ENCODE results near the gene RPS10.

RPS10 gene

DNA sequence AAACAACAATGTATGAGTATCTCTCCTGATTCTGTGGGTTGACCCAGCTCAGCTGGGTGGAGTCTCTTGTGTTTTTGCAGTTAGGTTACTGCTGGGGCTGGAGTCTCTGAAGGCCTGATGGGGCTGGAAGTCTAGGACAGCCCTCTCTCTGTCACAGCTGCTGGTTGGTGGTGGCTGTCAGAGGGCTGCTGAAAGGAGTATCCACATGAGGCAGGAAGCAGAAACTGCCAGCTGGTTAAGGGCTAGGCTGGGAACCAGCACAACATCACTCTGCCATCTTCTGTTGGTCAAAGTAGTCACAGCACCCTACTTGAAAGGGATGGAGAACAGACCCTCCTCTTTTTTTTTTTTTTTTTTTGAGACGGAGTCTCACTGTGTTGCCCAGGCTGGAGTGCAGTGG lies 30.0 kb upstream of the RPS10 start:
- H3K4me3 ChIP-seq (ENCODE audit: low read depth, low read length), result no peak overlapping the region
- no peak for DNase-seq (ENCODE audit: low read depth)

DNA sequence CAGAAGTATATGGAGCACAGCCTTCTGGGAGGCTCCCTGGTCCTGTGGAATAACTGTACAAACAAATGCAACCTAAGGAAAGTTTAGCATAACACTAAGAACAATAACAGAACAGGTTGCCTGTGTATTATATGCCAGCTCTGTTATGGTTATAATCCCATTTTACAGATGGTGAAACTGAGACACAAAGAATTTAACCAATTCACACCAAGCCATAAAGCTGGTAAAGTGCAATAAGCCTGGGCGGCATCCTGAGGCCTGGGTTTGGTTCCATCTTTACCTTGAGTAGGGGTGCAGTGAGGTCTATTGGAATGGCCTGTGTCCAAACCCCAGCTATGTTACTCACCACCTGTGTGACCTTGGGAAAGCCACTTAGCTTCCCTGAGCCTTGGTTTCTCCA lies 25.3 kb upstream of the RPS10 start:
- no peak for DNase-seq (ENCODE audit: low read depth)
- no peak overlapping the region for H3K4me3 ChIP-seq (ENCODE audit: low read depth, low read length)

DNA sequence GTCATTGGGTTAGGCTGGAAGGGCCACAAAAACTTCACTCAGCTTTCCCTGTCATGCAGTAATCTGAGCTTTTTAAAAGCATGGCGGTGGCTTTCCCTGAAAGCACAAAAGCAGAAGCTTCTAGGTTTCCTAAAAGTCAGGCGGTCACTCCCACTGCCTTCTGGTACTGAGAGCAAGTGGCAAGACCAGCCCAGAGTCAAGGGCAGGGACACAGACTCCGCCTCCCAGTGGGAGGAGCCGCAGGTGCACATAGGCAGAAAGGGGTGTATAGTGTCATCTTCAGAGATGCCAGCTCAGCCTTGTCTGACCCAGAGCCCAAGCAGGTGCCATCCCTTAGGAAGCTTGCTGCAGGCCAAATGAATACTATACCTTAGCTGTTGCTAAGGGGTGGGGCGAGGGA lies 22.0 kb upstream of the RPS10 start:
- H3K4me3 ChIP-seq (ENCODE audit: low read depth, low read length), result no peak overlapping the region
- no peak for DNase-seq (ENCODE audit: low read depth)

DNA sequence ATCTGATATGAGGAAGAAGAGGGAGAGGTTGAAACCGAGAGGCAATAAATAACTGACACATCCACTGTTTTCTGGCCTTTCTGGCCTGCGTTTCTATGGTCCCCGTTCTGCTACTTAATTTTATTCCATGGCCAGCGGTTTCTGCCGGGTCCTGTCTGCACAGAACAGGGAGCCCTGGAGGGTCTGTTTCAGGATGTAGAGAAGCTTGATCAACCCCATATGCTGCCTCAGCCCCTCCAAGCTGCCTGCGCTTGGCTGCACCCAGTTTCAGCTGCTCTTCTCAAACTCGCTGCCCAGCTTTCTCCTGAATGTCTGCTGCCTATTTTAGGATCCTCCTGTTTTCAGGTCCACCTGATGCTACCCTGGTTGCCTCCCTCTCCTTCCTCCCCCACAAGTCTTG lies 21.5 kb upstream of the RPS10 start:
- no peak overlapping the region for H3K4me3 ChIP-seq (ENCODE audit: low read depth, low read length)
- no peak for DNase-seq (ENCODE audit: low read depth)

DNA sequence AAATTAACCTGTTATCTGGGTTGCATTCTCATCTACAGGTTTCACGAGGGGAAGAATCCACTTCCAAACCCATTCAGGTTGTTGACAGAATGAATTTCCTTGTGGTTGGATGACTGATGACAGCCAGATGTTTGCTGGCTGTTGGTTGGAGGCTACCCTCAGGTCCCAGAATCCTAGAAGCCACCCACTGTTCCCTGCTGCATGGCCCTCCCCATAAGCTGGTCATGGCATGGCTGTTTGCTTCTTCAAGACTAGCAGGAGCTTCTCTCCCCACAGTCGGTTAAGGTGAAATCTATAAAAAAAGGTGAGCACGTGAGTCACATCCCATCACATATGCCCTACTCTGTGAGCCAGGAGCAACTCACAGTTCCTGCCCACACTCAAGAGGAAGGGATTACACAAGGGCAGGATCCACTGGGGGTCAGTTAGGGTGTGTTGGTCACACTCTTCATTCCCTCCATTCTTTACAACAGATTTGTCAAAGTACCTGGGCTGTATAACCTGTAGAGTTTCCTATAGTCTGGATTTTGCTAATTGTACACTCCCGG lies 19.5 kb upstream of the RPS10 start:
- no peak overlapping the region for H3K4me3 ChIP-seq (ENCODE audit: low read depth, low read length)
- DNase-seq (ENCODE audit: low read depth), result no peak

DNA sequence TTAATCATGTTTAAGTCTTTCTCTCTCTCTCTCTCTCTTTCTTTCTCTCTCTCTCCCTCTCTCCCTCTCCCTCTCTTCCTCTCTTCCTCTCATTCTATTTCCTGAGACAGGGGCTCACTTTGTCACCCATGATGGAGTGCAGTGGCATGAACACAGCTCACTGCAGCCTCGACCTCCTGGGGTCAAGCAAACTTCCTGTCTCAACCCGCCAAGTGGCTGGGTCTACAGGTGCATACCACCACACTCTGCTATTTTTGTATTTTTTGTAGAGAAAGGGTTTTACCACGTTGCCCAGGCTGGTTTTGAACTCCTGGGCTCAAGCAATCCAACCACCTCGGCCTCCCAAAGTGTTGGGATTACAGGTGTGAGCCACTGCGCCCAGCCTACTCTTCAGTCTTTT lies 15.7 kb upstream of the RPS10 start:
- no peak for DNase-seq (ENCODE audit: low read depth)
- no peak overlapping the region for H3K4me3 ChIP-seq (ENCODE audit: low read depth, low read length)

DNA sequence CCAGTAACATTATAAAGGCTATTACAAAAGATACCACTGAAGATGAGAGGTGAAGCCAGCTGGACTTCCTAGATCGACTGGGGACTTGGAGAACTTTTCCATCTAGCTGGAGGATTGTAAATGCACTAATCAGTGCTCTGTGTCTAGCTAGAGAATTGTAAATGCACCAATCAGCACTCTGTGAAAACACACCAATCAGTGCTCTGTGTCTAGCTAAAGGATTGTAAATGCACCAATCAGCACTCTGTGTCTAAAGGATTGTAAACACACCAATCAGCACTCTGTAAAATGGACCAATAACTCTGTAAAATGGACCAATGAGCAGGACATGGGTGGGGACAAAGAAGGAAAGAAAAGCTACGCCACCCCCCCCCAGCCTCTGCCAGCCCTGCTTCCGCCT lies 13.6 kb upstream of the RPS10 start:
- no peak for DNase-seq (ENCODE audit: low read depth)
- H3K4me3 ChIP-seq (ENCODE audit: low read depth, low read length), result no peak overlapping the region

DNA sequence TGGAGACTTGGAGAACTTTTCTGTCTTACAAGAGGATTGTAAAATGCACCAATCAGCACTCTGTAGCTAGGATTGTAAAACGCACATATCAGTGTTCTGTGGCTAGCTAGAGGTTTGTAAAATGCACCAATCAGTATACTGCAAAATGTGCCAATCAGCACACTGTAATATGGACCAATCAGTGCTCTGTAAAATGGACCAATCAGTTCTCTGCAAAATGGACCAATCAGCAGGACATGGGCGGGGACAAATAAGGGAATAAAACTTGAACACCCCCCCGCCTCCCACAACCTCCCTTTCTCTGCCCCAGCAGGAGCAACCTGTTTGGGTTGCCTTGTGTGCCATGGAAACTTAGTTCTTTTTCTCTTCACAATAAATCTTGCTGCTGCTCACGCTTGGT lies 12.8 kb upstream of the RPS10 start:
- no peak overlapping the region for H3K4me3 ChIP-seq (ENCODE audit: low read depth, low read length)
- no peak for DNase-seq (ENCODE audit: low read depth)

DNA sequence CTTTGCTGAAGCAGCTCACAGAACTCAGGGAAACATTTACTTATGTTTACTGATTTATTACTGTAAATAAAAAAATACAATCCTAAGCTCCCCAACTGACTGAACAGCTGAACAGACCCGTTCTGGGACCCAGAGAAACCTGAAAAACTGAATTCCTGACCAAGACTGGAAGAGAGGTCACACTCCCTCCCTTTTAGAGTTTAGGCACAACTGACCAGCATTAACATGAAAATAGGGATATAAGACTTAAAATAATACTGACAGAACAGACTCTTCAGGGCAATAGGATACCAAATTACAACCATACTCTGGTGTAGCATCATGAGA lies 11.7 kb upstream of the RPS10 start:
- no peak overlapping the region for H3K4me3 ChIP-seq (ENCODE audit: low read depth, low read length)
- no peak for DNase-seq (ENCODE audit: low read depth)

DNA sequence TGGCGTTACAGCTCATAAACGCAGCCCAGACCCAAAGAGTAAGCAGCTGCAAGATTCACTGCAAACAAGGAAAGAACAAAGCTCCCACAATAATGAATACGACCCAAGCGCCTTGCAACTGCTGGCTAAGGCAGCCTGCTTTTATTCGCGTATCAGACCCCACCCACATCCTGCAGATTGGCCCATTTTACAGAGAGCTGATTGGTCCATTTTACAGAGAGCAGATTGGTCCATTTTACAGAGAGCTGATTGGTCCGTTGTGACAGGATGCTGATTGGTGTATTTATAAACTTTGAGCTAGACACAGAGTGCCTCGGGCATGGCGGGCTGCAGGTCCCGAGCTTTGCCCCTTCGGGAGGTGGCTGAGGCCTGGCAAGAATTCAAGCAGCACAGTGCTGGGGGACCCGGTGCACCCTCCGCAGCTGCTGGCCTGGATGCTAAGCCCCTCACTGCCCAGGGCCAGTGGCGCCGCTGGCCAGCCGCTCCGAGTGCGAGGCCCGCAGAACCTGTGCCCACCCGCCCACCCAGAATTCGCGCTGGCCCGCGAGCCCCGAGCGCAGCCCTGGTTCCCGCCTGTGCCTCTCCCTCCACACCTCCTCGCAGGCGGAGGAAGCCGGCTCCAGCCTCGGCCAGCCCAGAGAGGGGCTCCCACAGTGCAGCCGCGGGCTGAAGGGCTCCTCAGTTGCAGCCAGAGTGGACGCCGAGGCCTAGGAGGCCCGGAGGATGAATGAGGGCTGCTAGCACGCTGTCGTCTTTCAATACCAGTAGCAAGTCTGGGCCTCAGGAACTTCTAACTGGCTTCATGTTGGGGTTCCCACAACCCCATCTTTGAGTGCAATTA lies 11.2 kb upstream of the RPS10 start:
- H3K4me3 ChIP-seq (ENCODE audit: low read depth, low read length), result no peak overlapping the region
- no peak for DNase-seq (ENCODE audit: low read depth)

DNA sequence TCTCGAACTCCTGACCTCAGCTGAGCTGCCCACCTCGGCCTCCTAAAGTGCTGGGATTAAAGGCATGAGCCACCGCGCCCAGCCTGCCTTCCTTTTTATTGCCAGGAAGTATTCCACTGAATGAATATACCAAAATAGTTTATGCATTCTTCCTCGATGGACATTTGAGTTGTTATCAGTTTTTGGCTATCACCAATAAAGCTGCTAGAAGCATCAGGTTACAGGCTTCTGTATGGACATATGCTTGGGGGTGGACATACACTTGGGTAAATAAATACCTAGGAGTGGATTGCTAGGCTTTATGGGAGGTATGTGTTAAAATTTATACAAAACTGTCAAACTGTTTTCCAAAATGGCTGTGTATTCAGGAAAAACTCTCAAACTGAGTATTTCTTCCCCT lies 10.0 kb upstream of the RPS10 start:
- no peak overlapping the region for H3K4me3 ChIP-seq (ENCODE audit: low read depth, low read length)
- DNase-seq (ENCODE audit: low read depth), result no peak

DNA sequence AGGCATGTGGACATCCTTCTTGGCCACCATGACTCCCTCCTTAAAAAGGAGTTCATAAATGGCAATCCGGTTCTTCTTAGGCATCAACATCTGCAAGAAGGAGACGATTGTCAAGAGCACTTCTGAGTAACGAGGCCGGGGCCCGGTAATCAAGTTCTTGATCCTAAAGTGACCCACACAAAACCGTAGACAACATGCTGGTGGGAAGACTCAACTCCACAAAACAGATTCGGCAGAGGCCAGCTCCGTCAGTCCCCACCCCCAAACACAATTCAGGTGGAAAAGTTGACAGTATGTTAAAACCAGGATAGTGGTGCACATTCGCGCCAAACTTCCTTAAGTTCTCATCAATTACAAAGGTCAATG lies 754 bp downstream of the RPS10 start:
- no peak for DNase-seq (ENCODE audit: low read depth)
- H3K4me3 ChIP-seq (ENCODE audit: low read depth, low read length), result peak overlapping the region; percentile 95

DNA sequence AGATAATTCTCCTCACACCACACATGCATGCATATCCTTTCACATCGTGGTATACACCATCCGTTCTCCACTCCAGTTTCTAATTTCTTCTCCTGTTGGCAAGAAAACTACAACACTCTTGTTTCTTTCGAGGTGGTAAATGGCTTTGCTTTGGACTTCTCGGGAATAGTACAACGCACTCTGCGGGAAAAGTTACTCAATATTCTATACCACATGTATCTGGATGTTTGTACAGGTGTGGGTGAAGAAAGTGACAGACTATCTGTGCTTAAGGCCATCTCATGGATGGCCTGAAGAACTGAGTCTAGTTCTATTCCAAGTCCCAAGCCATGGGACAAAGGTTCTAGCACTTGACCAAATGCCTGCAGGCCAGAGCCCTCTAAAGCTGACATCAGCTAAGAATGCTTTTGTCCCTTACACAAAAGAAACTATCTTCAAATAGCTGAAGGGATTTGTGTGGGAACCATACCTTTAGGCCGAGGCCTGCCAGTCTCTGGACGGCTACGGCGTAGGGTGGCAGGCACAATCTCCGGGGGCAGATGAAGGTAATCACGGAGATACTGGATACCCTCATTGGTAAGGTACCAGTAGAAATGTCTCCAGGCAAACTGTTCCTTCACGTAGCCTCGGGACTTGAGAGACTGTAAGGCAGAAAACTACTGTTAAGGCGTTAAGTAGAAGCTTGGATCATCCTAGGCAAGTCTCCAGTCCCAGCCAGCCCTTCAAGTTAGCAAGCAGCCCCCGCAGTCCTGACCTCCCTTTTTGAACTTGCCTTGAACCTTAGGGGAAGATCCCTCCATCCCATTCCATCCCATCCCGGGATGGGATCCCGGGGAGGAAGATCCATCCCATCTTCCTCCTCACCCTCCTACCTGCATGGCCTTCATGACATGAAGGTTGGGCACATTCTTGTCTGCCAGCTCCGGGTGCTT lies 1.4 kb downstream of the RPS10 start:
- H3K4me3 ChIP-seq (ENCODE audit: low read depth, low read length), result peak overlapping the region; percentile 95
- DNase-seq (ENCODE audit: low read depth), result no peak

DNA sequence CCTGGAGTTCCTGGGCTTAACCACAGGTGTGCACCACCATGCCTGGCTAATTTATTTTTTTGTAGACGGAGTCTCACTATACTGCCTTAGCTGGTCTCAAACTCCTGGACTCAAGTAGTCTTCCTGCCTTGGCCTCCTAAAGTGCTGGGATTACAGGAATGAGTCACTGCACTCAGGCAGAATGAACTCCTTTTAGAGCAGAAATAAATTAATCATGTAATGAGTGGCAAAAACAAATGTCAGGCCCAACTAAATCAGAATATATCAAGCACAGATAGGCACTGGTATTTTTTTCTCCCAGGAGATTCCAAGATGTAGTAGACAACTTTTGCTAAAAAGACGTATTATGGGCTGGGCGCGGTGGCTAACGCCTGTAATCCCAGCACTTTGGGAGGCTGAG lies 2.6 kb downstream of the RPS10 start:
- no peak for DNase-seq (ENCODE audit: low read depth)
- no peak overlapping the region for H3K4me3 ChIP-seq (ENCODE audit: low read depth, low read length)

DNA sequence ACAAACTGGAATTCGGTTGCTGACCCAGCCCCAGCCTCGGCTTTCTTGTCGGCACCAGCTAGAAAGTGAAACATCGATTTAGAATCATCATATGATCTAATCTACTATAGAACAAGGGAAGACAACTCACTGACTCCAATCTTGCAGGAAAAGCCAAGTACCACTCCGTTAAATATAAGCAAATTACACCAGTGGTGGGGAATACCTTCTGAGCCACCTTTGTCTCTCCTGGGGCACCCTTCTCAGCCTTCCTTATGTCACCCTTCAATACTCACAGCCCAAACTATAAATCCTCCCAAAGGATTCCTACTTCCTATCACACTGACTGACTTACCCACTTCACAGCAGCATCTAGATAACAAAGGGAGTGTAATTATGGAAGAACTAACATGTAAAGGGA lies 7.5 kb downstream of the RPS10 start:
- no peak for DNase-seq (ENCODE audit: low read depth)
- no peak overlapping the region for H3K4me3 ChIP-seq (ENCODE audit: low read depth, low read length)

DNA sequence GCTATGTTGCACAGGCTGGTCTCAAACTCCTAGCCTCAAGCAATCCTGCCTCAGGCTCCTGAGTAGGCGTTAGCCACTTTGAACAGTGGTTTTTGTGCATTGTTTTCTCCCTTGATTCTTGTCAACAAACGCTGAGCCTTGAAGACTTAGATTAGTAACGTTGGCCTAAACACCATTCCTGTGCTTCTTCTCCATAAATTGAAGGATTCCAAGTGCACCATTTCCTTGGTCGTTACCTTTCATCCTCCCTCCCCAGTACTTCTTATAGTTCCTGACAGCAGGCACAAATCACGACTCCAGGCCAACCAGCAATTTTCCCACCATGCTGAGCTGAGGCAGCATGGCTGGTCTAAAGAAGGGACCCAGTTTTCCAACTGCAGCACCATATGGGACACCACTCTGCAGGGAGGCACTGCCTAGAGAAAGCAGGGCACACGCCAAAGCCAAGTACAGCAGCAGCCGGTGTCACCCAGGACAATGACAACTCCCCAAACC lies 8.9 kb downstream of the RPS10 start:
- no peak for DNase-seq (ENCODE audit: low read depth)

DNA sequence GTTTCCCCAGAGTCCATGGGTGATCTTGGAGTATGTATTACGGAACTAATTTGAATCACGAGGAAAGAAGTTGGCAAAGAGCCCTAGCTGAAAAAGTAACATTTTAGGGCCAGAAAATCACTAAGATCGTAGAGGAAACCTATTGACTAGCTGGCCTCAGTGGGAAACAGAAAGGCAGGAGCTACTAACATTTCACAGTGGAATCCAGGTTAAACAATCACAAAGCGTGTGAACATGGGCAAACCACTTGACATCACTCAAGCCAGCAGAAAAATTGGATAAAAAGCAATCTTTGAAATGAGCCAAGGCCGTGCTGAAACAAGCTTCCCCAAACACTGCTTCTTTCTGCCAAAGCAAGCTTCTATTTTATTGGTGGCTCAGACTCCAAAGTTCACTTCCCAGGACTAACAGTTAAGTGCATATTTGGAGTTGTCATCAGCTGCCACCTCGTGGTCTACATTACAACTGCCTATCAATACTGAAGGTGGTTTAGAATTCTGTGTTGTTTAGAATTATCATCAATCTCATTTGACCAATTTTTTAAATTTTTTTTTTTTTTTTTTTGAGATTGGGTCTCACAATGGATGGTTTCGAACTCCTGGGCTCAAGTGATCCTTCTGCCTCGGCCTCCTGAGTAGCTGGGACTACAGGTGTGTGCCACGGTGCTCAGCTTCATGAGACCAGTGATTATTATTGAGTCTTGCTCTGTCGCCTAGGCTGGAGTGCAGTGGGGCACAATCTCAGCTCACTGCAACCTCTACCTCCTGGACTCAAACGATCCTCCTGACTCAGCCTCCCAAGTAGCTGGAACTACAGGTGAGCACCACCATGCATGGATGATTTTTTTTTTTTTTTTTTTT lies 10.6 kb downstream of the RPS10 start:
- DNase-seq (ENCODE audit: low read depth), result peak; percentile 23
- no peak overlapping the region for H3K4me3 ChIP-seq (ENCODE audit: low read depth, low read length)

More for the DNA sequence above, 8.9 kb downstream of the RPS10 start:
- no peak overlapping the region for H3K4me3 ChIP-seq (ENCODE audit: low read depth, low read length)

DNA sequence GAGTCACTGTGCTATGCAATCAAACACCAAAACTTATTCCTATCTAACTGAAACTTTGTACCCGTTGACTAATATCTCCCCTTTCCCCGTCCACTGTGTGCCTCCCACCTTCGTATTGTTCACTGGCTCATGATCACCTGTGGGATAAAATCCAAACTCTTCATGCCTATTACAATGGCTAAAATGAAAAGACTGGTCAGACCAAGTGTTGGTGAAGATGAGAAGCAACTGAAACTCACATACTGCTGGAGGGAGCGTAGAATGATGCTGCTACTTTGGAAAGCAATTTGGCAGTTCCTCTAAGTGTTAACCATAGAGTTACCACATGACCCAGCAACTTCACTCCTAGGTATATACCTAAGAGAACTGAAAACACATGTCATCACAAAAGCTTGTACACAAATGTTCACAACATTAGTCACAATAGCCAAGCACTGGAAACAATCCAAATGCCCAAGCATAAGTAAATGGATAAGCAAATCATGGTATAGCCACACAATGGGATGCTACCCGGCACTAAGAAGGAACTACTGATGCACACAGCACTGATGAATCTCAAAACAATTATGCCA lies 13.1 kb downstream of the RPS10 start:
- no peak overlapping the region for H3K4me3 ChIP-seq (ENCODE audit: low read depth, low read length)
- no peak for DNase-seq (ENCODE audit: low read depth)

DNA sequence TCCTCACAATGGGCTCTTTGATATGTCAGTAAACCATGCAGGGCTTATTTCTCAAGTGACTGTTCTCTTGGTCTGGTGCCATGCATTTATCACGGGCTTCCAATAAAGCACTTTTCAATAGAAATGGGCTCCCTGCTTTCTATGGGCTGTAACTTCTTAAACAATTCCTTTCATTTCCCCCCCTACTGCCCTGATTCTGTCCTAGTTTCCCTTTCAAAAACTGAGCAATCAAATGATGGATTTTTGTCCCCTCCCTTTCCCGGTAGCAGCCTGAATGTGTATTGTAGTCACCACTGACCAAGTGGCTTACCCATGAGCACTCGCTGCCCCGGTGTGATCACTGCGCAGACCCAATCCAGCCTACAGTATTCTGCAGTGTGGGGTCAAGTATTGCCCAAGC lies 13.9 kb downstream of the RPS10 start:
- H3K4me3 ChIP-seq (ENCODE audit: low read depth, low read length), result no peak overlapping the region
- DNase-seq (ENCODE audit: low read depth), result no peak

Data from skeletal muscle cell (primary cell).